Measurements from ENCODE around the gene SLC16A3. TPM values are rescaled to one million over a fixed set of nuclear protein-coding genes. Genes with fewer than 3 reads are reported as not detected.
"Not testable (repeated sequence)": the region's sequence is repeated elsewhere in the genome, so short reads cannot be mapped to it uniquely, and the experiment has no call there.

The SLC16A3 gene
- total RNA-seq, 1 donor = 105 TPM

- Histone ChIP-seq H3K9me3 (ENCODE audit: low read depth, low read length) (no peaks in the 10 kb centered on the region), H3K4me1 (ENCODE audit: insufficient read depth, low read length) (no peaks in the 10 kb centered on the region), H3K27me3 (ENCODE audit: insufficient read depth, low read length) (no peaks in the 10 kb centered on the region), H3K4me3 (ENCODE audit: low read length) (no peak overlapping the region)
Measured at GRCh38 chr17:82252511-82253178, 23.8 kb downstream of the SLC16A3 start.

- H3K4me3 ChIP-seq (ENCODE audit: low read length) = no peak overlapping the region
- H3K4me1 ChIP-seq (ENCODE audit: insufficient read depth, low read length) = no peaks in the 10 kb centered on the region
- no peaks in the 10 kb centered on the region for H3K9me3 ChIP-seq (ENCODE audit: low read depth, low read length)
- H3K27me3 ChIP-seq (ENCODE audit: insufficient read depth, low read length) = no peaks in the 10 kb centered on the region
Measured at GRCh38 chr17:82253179-82253544, 24.3 kb downstream of the SLC16A3 start.

GRCh38 chr17:82254096-82254495 lies 25.3 kb downstream of the SLC16A3 start:
- not testable (repeated sequence) for H3K9me3 ChIP-seq (ENCODE audit: low read depth, low read length); H3K4me3 ChIP-seq (ENCODE audit: low read length); H3K27me3 ChIP-seq (ENCODE audit: insufficient read depth, low read length); H3K4me1 ChIP-seq (ENCODE audit: insufficient read depth, low read length)

- not testable (repeated sequence) for H3K9me3 ChIP-seq (ENCODE audit: low read depth, low read length); H3K27me3 ChIP-seq (ENCODE audit: insufficient read depth, low read length); H3K4me1 ChIP-seq (ENCODE audit: insufficient read depth, low read length); H3K4me3 ChIP-seq (ENCODE audit: low read length)
Measured at GRCh38 chr17:82254746-82255145, 25.9 kb downstream of the SLC16A3 start.

- H3K27me3 ChIP-seq (ENCODE audit: insufficient read depth, low read length) = no peaks in the 10 kb centered on the region
- H3K4me3 ChIP-seq (ENCODE audit: low read length) = no peak overlapping the region
- no peaks in the 10 kb centered on the region for H3K4me1 ChIP-seq (ENCODE audit: insufficient read depth, low read length)
- H3K9me3 ChIP-seq (ENCODE audit: low read depth, low read length) = no peaks in the 10 kb centered on the region
Measured at GRCh38 chr17:82255402-82255972, 26.6 kb downstream of the SLC16A3 start.

- no peak overlapping the region for H3K4me3 ChIP-seq (ENCODE audit: low read length)
- no peaks in the 10 kb centered on the region for H3K27me3 ChIP-seq (ENCODE audit: insufficient read depth, low read length)
- no peaks in the 10 kb centered on the region for H3K9me3 ChIP-seq (ENCODE audit: low read depth, low read length)
- H3K4me1 ChIP-seq (ENCODE audit: insufficient read depth, low read length) = no peaks in the 10 kb centered on the region
Measured at GRCh38 chr17:82256242-82256885, 27.5 kb downstream of the SLC16A3 start.

- H3K27me3 ChIP-seq (ENCODE audit: insufficient read depth, low read length) = no peaks in the 10 kb centered on the region
- H3K4me3 ChIP-seq (ENCODE audit: low read length) = no peak overlapping the region
- no peaks in the 10 kb centered on the region for H3K4me1 ChIP-seq (ENCODE audit: insufficient read depth, low read length)
- no peaks in the 10 kb centered on the region for H3K9me3 ChIP-seq (ENCODE audit: low read depth, low read length)
Measured at GRCh38 chr17:82257473-82257872, 28.6 kb downstream of the SLC16A3 start.

- Histone ChIP-seq H3K4me3 (ENCODE audit: low read length) (no peak overlapping the region), H3K9me3 (ENCODE audit: low read depth, low read length) (no peaks in the 10 kb centered on the region)
Measured at GRCh38 chr17:82258555-82258954, 29.7 kb downstream of the SLC16A3 start.

GRCh38 chr17:82259972-82260961 lies 31.4 kb downstream of the SLC16A3 start:
- not testable (repeated sequence) for H3K4me1 ChIP-seq (ENCODE audit: insufficient read depth, low read length); H3K9me3 ChIP-seq (ENCODE audit: low read depth, low read length); H3K27me3 ChIP-seq (ENCODE audit: insufficient read depth, low read length); H3K4me3 ChIP-seq (ENCODE audit: low read length)

More at GRCh38 chr17:82258555-82258954, 29.7 kb downstream of the SLC16A3 start:
- no peaks in the 10 kb centered on the region for H3K4me1 ChIP-seq (ENCODE audit: insufficient read depth, low read length)
- no peaks in the 10 kb centered on the region for H3K27me3 ChIP-seq (ENCODE audit: insufficient read depth, low read length)

GRCh38 chr17:82262344-82262743 lies 33.5 kb downstream of the SLC16A3 start:
- Histone ChIP-seq H3K4me3 (ENCODE audit: low read length) (no peak overlapping the region), H3K27me3 (ENCODE audit: insufficient read depth, low read length) (no peaks in the 10 kb centered on the region), H3K9me3 (ENCODE audit: low read depth, low read length) (no peaks in the 10 kb centered on the region), H3K4me1 (ENCODE audit: insufficient read depth, low read length) (peaks cover 6% of the 10 kb centered on the region)

- Histone ChIP-seq H3K9me3 (ENCODE audit: low read depth, low read length) (no peaks in the 10 kb centered on the region), H3K4me3 (ENCODE audit: low read length) (no peak overlapping the region), H3K27me3 (ENCODE audit: insufficient read depth, low read length) (no peaks in the 10 kb centered on the region), H3K4me1 (ENCODE audit: insufficient read depth, low read length) (peaks cover 19% of the 10 kb centered on the region)
Measured at GRCh38 chr17:82263641-82264040, 34.8 kb downstream of the SLC16A3 start.

- Histone ChIP-seq H3K4me1 (ENCODE audit: insufficient read depth, low read length) (peaks cover 44% of the 10 kb centered on the region), H3K9me3 (ENCODE audit: low read depth, low read length) (no peaks in the 10 kb centered on the region), H3K4me3 (ENCODE audit: low read length) (no peak overlapping the region), H3K27me3 (ENCODE audit: insufficient read depth, low read length) (no peaks in the 10 kb centered on the region)
Measured at GRCh38 chr17:82266142-82266541, 37.3 kb downstream of the SLC16A3 start.

GRCh38 chr17:82267575-82268379 lies 38.9 kb downstream of the SLC16A3 start:
- H3K9me3 ChIP-seq (ENCODE audit: low read depth, low read length) = no peaks in the 10 kb centered on the region
- H3K4me1 ChIP-seq (ENCODE audit: insufficient read depth, low read length) = peaks cover 57% of the 10 kb centered on the region
- H3K4me3 ChIP-seq (ENCODE audit: low read length) = no peak overlapping the region
- no peaks in the 10 kb centered on the region for H3K27me3 ChIP-seq (ENCODE audit: insufficient read depth, low read length)

- H3K4me3 ChIP-seq (ENCODE audit: low read length) = no peak overlapping the region
- H3K27me3 ChIP-seq (ENCODE audit: insufficient read depth, low read length) = no peaks in the 10 kb centered on the region
- peaks cover 65% of the 10 kb centered on the region for H3K4me1 ChIP-seq (ENCODE audit: insufficient read depth, low read length)
- H3K9me3 ChIP-seq (ENCODE audit: low read depth, low read length) = no peaks in the 10 kb centered on the region
Measured at GRCh38 chr17:82269138-82269881, 40.5 kb downstream of the SLC16A3 start.

All from mononuclear cell (primary cell).